CD14-positive monocyte (primary cell): ENCODE results near the gene NOBOX. TPM values are rescaled to one million over a fixed set of nuclear protein-coding genes. Genes with fewer than 3 reads are reported as not detected.

Experiments
- DNase-seq, 3 donors: peaks; one replicate each; pipeline ENCODE4 v3.0.0-alpha.2; 2011 to 2022
- H2AFZ ChIP-seq: 2 replicates; pipeline ENCODE4 v1.6.0; 2012; ENCODE audit warnings: mild to moderate bottlenecking, low read depth, low read length, inconsistent platforms; ENCODE audit not compliant: insufficient read depth, poor library complexity, severe bottlenecking
- H3K27ac ChIP-seq, 2 donors: 1 replicate in 1 of 2; 2 replicates in 1 of 2; pipeline ENCODE4 v1.5.1; 2012 to 2013; ENCODE audit warnings: low read length in 2 of 2, control low read depth in 1 of 2, inconsistent platforms in 1 of 2, low read depth in 1 of 2, mild to moderate bottlenecking in 1 of 2
- H3K27me3 ChIP-seq, 2 donors: one replicate each; pipeline versions ENCODE4 v1.6.0 to v1.6.1; 2011 to 2013; ENCODE audit warnings: low read length in 2 of 2; ENCODE audit not compliant: control insufficient read depth in 2 of 2, insufficient read depth in 2 of 2
- H3K36me3 ChIP-seq, 2 donors: replicated peaks in 1 of 2; 1 replicate in 1 of 2; 2 replicates in 1 of 2; pipeline versions ENCODE4 v1.5.1 to v1.6.1; 2012 to 2013; ENCODE audit warnings: low read length in 2 of 2, control low read depth in 1 of 2, inconsistent platforms in 1 of 2, mild to moderate bottlenecking in 1 of 2; ENCODE audit not compliant: insufficient read depth in 2 of 2, control insufficient read depth in 1 of 2
- H3K4me1 ChIP-seq, 2 donors: 1 replicate in 1 of 2; 2 replicates in 1 of 2; pipeline versions ENCODE4 v1.5.1 to v1.6.1; 2012 to 2013; ENCODE audit warnings: low read length in 2 of 2, control low read depth in 1 of 2, inconsistent platforms in 1 of 2, mild to moderate bottlenecking in 1 of 2, moderate library complexity in 1 of 2; ENCODE audit not compliant: insufficient read depth in 2 of 2, control insufficient read depth in 1 of 2
- H3K4me2 ChIP-seq: replicated peaks from 2 replicates; pipeline ENCODE3; 2012; ENCODE audit warnings: low read length, moderate library complexity, mild to moderate bottlenecking; ENCODE audit not compliant: poor library complexity, severe bottlenecking; ENCODE audit errors: extremely low read depth
- H3K4me3 ChIP-seq, 3 experiments: fragments of 200-600 bp in 1 of 3; sonication (generic) in 1 of 3; replicated peaks in 1 of 3; 1 replicate in 2 of 3; 2 replicates in 1 of 3; pipeline ENCODE4 v1.5.1; 2011 to 2013; ENCODE audit warnings: low read length in 3 of 3, mild to moderate bottlenecking in 3 of 3, control low read depth in 2 of 3, low read depth in 2 of 3, inconsistent platforms in 1 of 3, moderate library complexity in 1 of 3
- H3K79me2 ChIP-seq: 2 replicates; pipeline ENCODE4 v1.6.0; 2012; ENCODE audit warnings: mild to moderate bottlenecking, control low read depth, inconsistent platforms, low read length, moderate library complexity; ENCODE audit not compliant: insufficient read depth
- H3K9ac ChIP-seq: 2 replicates; pipeline ENCODE4 v1.6.0; 2017; ENCODE audit warnings: low read length, mild to moderate bottlenecking; ENCODE audit not compliant: insufficient read depth, poor library complexity, severe bottlenecking
- H3K9me3 ChIP-seq, 2 donors: replicated peaks in 1 of 2; 1 replicate in 1 of 2; 2 replicates in 1 of 2; pipeline versions ENCODE4 v1.5.1 to v1.6.1; 2012 to 2013; ENCODE audit warnings: low read length in 2 of 2, control low read depth in 1 of 2; ENCODE audit not compliant: control insufficient read depth in 1 of 2, insufficient read depth in 1 of 2
- H4K20me1 ChIP-seq: 2 replicates; pipeline ENCODE4 v1.6.0; 2012; ENCODE audit warnings: mild to moderate bottlenecking, low read length, control low read depth, moderate library complexity; ENCODE audit not compliant: insufficient read depth
- H3K27ac Mint-ChIP-seq, 7 donors: one replicate each; pipeline ENCODE4 v1.8.0; 2020; ENCODE audit warnings: mild to moderate bottlenecking in 7 of 7, mixed read lengths in 7 of 7, moderate library complexity in 6 of 7, inconsistent platforms in 2 of 7
- H3K27me3 Mint-ChIP-seq, 3 donors: one replicate each; pipeline ENCODE4 v1.8.0; 2021 to 2022; ENCODE audit warnings: low read depth in 3 of 3, mild to moderate bottlenecking in 3 of 3, mixed read lengths in 3 of 3, moderate library complexity in 3 of 3, inconsistent platforms in 1 of 3
- H3K36me3 Mint-ChIP-seq, 2 donors: one replicate each; pipeline ENCODE4 v1.8.0; 2020; ENCODE audit warnings: mixed read lengths in 2 of 2, inconsistent platforms in 1 of 2, mild to moderate bottlenecking in 1 of 2
- H3K4me1 Mint-ChIP-seq: one replicate; pipeline ENCODE4 v1.8.0; 2020; ENCODE audit warnings: mild to moderate bottlenecking, mixed read lengths
- H3K4me3 Mint-ChIP-seq, 2 donors: one replicate each; pipeline ENCODE4 v1.8.0; 2020; ENCODE audit warnings: mild to moderate bottlenecking in 2 of 2, mixed read lengths in 2 of 2, moderate library complexity in 1 of 2
- H3K9me3 Mint-ChIP-seq, 7 donors: one replicate each; pipeline ENCODE4 v1.8.0; 2020 to 2022; ENCODE audit warnings: mixed read lengths in 7 of 7, mild to moderate bottlenecking in 6 of 7, moderate library complexity in 6 of 7, inconsistent platforms in 2 of 7
- CTCF ChIP-seq: fragments of 200-600 bp; IDR thresholded peaks from one replicate; pipeline ENCODE4 v1.8.0; 2022; ENCODE audit warnings: antibody characterized with exemption, mild to moderate bottlenecking
- WGBS: methylation state at CpG from one replicate; pipeline ENCODE4 v1.1.5; 2013; ENCODE audit warnings: missing lambda C conversion rate; ENCODE audit not compliant: insufficient coverage; 5-methylcytosine and 5-hydroxymethylcytosine counted together
- intact Hi-C, 2 donors: fragments of 100-400 bp; cut with micrococcal nuclease; formaldehyde crosslinking; loops; one replicate each; pipeline versions ENCODE4 v1.15.0 to v1.15.1; 2023
- polyA plus RNA-seq, 3 donors: library from polyadenylated mRNA; depleted of rRNA in 1 of 3; unstranded in 2 of 3; stranded (reverse) in 1 of 3; fragments of 300-500 nt in 2 of 3; fragments of >200 nt in 1 of 3; fragmentation: Illumina TruSeq in 2 of 3; gene quantifications; 1 replicate in 2 of 3; 2 replicates in 1 of 3; pipeline ENCODE4 v1.2.3, GENCODE V29; 2012 to 2021

The NOBOX gene
- polyA plus RNA-seq, 3 donors, result not detected

- WGBS, result 83% methylated on average over 9 of the region's 9 CpGs
- Histone ChIP-seq H3K4me1 (no peaks in the 10 kb centered on the region), H4K20me1 (no peaks in the 10 kb centered on the region), H2AFZ (no peak overlapping the region), H3K27me3 (no peaks in the 10 kb centered on the region), H3K9me3 (no peaks in the 10 kb centered on the region), H3K79me2 (no peaks in the 10 kb centered on the region), H3K36me3 (no peaks in the 10 kb centered on the region), H3K27ac (no peak overlapping the region), H3K4me2 (no peak overlapping the region), H3K4me3 (no peak overlapping the region), H3K9ac (no peak overlapping the region)
- H3K4me3 Mint-ChIP-seq, result no peak overlapping the region
- H3K9me3 Mint-ChIP-seq, result no peaks in the 10 kb centered on the region
- DNase-seq, result no peak
- peaks cover 2 to 6% (median 4%) of the 10 kb centered on the region in 3 donors for H3K27me3 Mint-ChIP-seq
- H3K27ac Mint-ChIP-seq, result no peak overlapping the region
- no peaks in the 10 kb centered on the region for H3K4me1 Mint-ChIP-seq
- no peaks in the 10 kb centered on the region for H3K36me3 Mint-ChIP-seq
- TF ChIP-seq CTCF, result no peak
- intact Hi-C loops, result loop anchor here in 1 of 2 donors (10.0 kb wide), 1 partner anchor 223 kb away; no protein-coding TSS in a partner anchor
Observed at GRCh38 chr7:144398291-144398690, 5.2 kb downstream of the NOBOX start.

- H3K9me3 ChIP-seq, result no peaks in the 10 kb centered on the region
- H3K4me3 ChIP-seq, result no peak overlapping the region
- 31% methylated on average over 4 of the region's 4 CpGs for WGBS
- intact Hi-C loops, result loop anchor here in 1 of 2 donors (10.0 kb wide), 1 partner anchor 222 kb away; no protein-coding TSS in a partner anchor
- Mint-ChIP-seq H3K9me3 (no peaks in the 10 kb centered on the region), H3K27me3 (peaks cover 2 to 5% (median 5%) of the 10 kb centered on the region in 3 donors), H3K27ac (no peak overlapping the region), H3K36me3 (no peaks in the 10 kb centered on the region), H3K4me1 (no peaks in the 10 kb centered on the region), H3K4me3 (no peak overlapping the region)
- no peaks in the 10 kb centered on the region for H3K27me3 ChIP-seq
- TF ChIP-seq CTCF, result no peak
- no peak overlapping the region for H3K9ac ChIP-seq
- DNase-seq, result no peak
- no peaks in the 10 kb centered on the region for H3K4me1 ChIP-seq
- no peak overlapping the region for H3K4me2 ChIP-seq
- H2AFZ ChIP-seq, result no peak overlapping the region
- H3K79me2 ChIP-seq, result no peaks in the 10 kb centered on the region
- no peaks in the 10 kb centered on the region for H3K36me3 ChIP-seq
- H4K20me1 ChIP-seq, result no peaks in the 10 kb centered on the region
- no peak overlapping the region for H3K27ac ChIP-seq
Observed at GRCh38 chr7:144397086-144397485, 6.4 kb downstream of the NOBOX start.
